Tibial nerve (tissue), 4 donors: ENCODE results near the gene TMEM217. TPM values are rescaled to one million over a fixed set of nuclear protein-coding genes. Genes with fewer than 3 reads are reported as not detected.

Source experiments
- DNase-seq, 2 donors: peaks; one replicate each; pipeline ENCODE4 v3.0.0-alpha.2; 2019; ENCODE audit warnings: low spot score in 2 of 2
- H3K27ac ChIP-seq, 4 donors: fragments of 200-600 bp; sonication (generic) in 3 of 4; one replicate each; pipeline ENCODE4 v1.5.1; 2017 to 2019; ENCODE audit warnings: mild to moderate bottlenecking in 1 of 4
- H3K27me3 ChIP-seq, 2 donors: fragments of 200-600 bp; sonication (generic) in 1 of 2; one replicate each; pipeline versions ENCODE4 v1.5.1 to v1.6.0; 2017 to 2019
- H3K36me3 ChIP-seq, 3 donors: fragments of 200-600 bp; sonication (generic); one replicate each; pipeline ENCODE4 v1.5.1; 2018 to 2019
- H3K4me1 ChIP-seq, 4 donors: fragments of 200-600 bp; sonication (generic) in 3 of 4; one replicate each; pipeline ENCODE4 v1.5.1; 2017 to 2019
- H3K4me3 ChIP-seq, 4 donors: fragments of 200-600 bp; sonication (generic) in 3 of 4; one replicate each; pipeline ENCODE4 v1.5.1; 2017 to 2019; ENCODE audit warnings: mild to moderate bottlenecking in 1 of 4, moderate library complexity in 1 of 4
- H3K9me3 ChIP-seq, 4 donors: fragments of 200-600 bp; sonication (generic) in 3 of 4; one replicate each; pipeline ENCODE4 v1.5.1; 2017 to 2019
- EP300 ChIP-seq, 2 donors: sonication (generic); formaldehyde crosslinking; IDR thresholded peaks; one replicate each; pipeline ENCODE4 v1.6.1; 2017; ENCODE audit warnings: antibody characterized with exemption in 2 of 2, mild to moderate bottlenecking in 1 of 2
- POLR2A ChIP-seq, 2 donors: fragments of 450-650 bp; IDR thresholded peaks; one replicate each; pipeline ENCODE4 v1.6.1; 2017; ENCODE audit warnings: antibody characterized with exemption in 2 of 2, mild to moderate bottlenecking in 2 of 2, moderate library complexity in 2 of 2
- WGBS, 2 donors: methylation state at CpG; one replicate each; pipeline ENCODE4 v1.1.5; 2018; 5-methylcytosine and 5-hydroxymethylcytosine counted together
- total RNA-seq, 4 donors: library from RNA; depleted of rRNA; stranded (reverse); fragments of >200 nt; gene quantifications; one replicate each; pipeline ENCODE4 v1.1.0, GENCODE V29; 2016
- TF ChIP-seq, protein P1 (sequence below), 5 experiments: fragments of 200-600 bp in 3 of 5; fragments of 450-650 bp in 2 of 5; sonication (generic) in 3 of 5; IDR thresholded peaks; one replicate each; pipeline ENCODE4 v1.5.1; 2016 to 2019; ENCODE audit warnings: antibody characterized with exemption in 5 of 5, mild to moderate bottlenecking in 3 of 5, moderate library complexity in 2 of 5

The TMEM217 gene
- total RNA-seq, 4 donors from 2014 or later = 0.39 to 1.2 TPM; not detected in 2

DNA sequence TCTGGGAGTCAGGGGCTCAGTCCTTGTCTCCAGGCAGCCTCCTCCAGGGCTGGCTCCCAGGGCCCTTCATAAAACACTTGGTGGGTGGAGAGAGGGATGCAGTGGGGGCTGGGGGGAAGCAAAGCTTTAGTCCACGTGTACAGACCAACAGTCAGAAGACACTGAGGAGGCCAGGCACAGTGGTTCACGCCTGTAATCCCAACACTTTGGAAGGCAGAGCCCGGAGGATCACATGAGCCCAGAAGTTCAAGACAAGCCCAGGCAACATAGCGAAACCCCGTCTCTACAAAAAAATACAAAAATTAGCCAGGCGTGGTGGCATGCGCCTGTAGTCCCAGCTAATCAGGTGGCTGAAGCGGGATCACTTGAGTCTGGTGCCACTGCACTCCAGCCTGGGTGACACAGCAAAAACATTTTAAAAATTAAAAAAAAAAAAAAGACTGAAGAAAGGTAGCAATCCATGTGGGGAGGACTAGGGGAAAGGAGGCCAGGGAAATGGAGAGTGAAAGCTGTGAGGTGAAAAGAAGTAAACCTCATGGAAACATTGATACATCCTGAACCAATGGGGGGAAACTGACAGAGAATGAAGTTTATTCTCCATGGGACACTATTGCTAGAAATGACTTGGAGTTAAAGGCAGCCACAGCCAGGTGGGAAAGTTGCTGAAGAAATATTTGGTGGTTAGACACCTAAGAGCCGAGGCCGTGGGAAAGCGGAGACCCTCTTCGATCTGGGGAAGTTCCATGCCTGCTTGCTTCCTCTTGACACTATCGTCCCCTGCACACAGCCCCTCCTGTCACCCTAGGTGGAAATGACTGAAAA lies 52.6 kb downstream of the TMEM217 start:
- TF ChIP-seq, protein P1, sequence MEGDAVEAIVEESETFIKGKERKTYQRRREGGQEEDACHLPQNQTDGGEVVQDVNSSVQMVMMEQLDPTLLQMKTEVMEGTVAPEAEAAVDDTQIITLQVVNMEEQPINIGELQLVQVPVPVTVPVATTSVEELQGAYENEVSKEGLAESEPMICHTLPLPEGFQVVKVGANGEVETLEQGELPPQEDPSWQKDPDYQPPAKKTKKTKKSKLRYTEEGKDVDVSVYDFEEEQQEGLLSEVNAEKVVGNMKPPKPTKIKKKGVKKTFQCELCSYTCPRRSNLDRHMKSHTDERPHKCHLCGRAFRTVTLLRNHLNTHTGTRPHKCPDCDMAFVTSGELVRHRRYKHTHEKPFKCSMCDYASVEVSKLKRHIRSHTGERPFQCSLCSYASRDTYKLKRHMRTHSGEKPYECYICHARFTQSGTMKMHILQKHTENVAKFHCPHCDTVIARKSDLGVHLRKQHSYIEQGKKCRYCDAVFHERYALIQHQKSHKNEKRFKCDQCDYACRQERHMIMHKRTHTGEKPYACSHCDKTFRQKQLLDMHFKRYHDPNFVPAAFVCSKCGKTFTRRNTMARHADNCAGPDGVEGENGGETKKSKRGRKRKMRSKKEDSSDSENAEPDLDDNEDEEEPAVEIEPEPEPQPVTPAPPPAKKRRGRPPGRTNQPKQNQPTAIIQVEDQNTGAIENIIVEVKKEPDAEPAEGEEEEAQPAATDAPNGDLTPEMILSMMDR (IDR thresholded peaks at IDR 0.05) = no peak
- no peak for TF ChIP-seq POLR2A (IDR thresholded peaks at IDR 0.05)
- TF ChIP-seq EP300 (IDR thresholded peaks at IDR 0.05) = no peak
- no peaks in the 10 kb centered on the region for H3K9me3 ChIP-seq
- no peaks in the 10 kb centered on the region for H3K27me3 ChIP-seq
- H3K4me3 ChIP-seq = no peak overlapping the region
- 68 to 70% methylated on average over 13 of the region's 13 CpGs for WGBS, 2 donors
- DNase-seq = no peak
- H3K36me3 ChIP-seq = no peaks in the 10 kb centered on the region
- H3K27ac ChIP-seq = no peak overlapping the region
- peaks cover 0 to 4% (median 0%) of the 10 kb centered on the region in 4 donors for H3K4me1 ChIP-seq

DNA sequence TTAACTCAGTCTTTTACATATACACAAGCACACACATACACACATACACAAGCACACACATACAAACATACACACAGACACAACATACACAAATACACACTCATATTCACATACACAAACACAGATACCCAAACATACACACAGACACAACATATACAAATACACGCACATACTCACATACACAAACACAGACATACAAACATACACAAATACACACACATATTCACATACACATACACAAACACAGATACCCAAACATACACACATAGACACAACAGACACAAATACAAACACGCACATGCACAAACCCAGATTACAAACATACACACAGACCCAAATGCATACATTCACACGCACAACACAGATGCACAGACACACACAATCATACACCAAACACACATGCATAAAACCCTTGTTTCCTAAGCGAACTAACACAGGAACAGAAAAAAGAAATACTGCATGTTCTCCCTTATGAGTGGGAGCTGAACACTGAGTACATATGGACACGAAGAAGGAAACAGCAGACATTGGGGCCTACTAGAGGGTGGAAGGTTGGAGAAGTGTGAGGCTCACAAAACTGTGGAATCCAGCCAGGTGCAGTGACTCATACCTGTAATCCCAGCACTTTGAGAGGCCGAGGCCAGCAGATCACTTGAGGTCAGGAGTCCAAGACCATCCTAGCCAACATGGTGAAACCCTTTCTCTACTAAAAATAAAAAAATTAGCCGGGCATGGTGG lies 53.8 kb downstream of the TMEM217 start:
- no peak for DNase-seq
- Histone ChIP-seq H3K27ac (no peak overlapping the region), H3K4me1 (no peaks in the 10 kb centered on the region), H3K36me3 (no peaks in the 10 kb centered on the region), H3K27me3 (no peaks in the 10 kb centered on the region), H3K4me3 (no peak overlapping the region), H3K9me3 (no peaks in the 10 kb centered on the region)
- 77 to 80% methylated on average over 7 of the region's 7 CpGs for WGBS, 2 donors
- TF ChIP-seq, protein P1 (IDR thresholded peaks at IDR 0.05) = no peak
- TF ChIP-seq EP300 (IDR thresholded peaks at IDR 0.05) (no peak), POLR2A (IDR thresholded peaks at IDR 0.05) (no peak)

DNA sequence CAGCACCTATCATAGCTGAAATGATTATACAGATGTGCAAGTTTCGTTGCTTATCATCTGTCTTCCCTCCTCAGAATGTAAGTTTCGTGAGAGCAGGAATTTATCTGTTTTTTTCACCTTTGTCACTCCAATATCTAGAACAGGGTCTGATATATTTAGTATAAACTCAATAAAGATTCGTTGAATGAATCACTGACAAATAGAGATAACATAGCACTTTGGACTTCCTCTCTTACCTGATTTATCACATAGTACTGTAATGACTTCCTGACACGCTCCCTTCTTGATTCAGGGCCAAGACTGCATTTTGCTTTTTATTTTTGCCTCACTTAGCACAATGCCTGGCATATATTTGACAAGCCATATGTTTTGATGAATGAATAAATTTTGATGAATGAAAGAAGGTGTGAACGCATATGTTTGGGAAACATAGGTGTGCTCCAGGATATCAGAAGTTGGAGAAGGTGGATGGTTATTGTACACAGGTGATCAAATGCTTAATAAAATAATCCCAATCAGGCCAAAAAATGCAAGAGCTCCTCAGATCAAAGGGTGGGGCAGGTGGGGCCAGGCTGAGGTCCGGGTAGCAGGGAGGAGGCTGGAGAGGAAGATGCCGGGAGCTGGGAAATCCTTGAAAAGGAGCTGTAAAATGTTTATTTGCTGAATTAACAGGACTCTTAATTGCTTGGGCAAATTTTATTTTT lies 55.0 kb downstream of the TMEM217 start:
- H3K36me3 ChIP-seq = no peaks in the 10 kb centered on the region
- H3K27ac ChIP-seq = no peak overlapping the region
- WGBS, 2 donors = 73 to 75% methylated on average over 7 of the region's 7 CpGs
- no peak for DNase-seq
- no peak overlapping the region for H3K4me3 ChIP-seq
- H3K27me3 ChIP-seq = no peaks in the 10 kb centered on the region
- no peaks in the 10 kb centered on the region for H3K4me1 ChIP-seq
- no peaks in the 10 kb centered on the region for H3K9me3 ChIP-seq
- TF ChIP-seq, protein P1 (IDR thresholded peaks at IDR 0.05) = no peak
- no peak for TF ChIP-seq EP300 (IDR thresholded peaks at IDR 0.05)

DNA sequence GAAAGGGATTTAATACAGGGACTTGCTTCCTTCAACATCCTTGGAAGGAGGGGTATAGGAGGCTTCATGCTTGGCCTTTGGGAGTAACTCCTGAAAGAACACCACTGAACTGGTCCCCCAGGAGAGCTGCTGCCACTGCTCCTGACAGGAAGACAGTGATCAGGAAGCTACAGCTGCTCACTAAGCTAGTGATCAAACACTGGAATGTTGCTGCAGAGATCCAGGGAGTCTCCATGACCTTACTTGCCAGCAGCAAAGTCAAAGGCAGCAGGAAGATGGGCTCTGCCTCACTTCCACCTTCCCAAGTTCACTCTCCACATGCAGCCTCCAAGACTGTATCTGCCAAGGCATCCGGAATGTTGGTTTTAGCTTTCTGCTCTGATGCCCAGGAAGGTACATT lies 56.2 kb downstream of the TMEM217 start:
- no peak for DNase-seq
- Histone ChIP-seq H3K9me3 (peaks cover 0 to 5% (median 0%) of the 10 kb centered on the region in 4 donors), H3K36me3 (no peaks in the 10 kb centered on the region), H3K27ac (no peak overlapping the region), H3K4me3 (no peak overlapping the region), H3K27me3 (no peaks in the 10 kb centered on the region), H3K4me1 (no peaks in the 10 kb centered on the region)
- TF ChIP-seq, protein P1 (IDR thresholded peaks at IDR 0.05) = no peak
- TF ChIP-seq POLR2A (IDR thresholded peaks at IDR 0.05) (no peak), EP300 (IDR thresholded peaks at IDR 0.05) (no peak)
- 90 to 93% methylated on average over 1 of the region's 1 CpG for WGBS, 2 donors
